Subcutaneous abdominal adipose tissue (tissue), 5 donors: ENCODE results near the gene PDZD2.
"Not testable (repeated sequence)": the region's sequence is repeated elsewhere in the genome, so short reads cannot be mapped to it uniquely, and the experiment has no call there.

Source experiments
- H3K27ac ChIP-seq: one replicate; pipeline ENCODE4 v1.7.0; 2013; ENCODE audit warnings: low read depth, mild to moderate bottlenecking, inconsistent platforms, low read length, moderate library complexity
- H3K27me3 ChIP-seq, 5 donors: one replicate each; pipeline ENCODE4 v1.7.0; 2013; ENCODE audit warnings: low read length in 5 of 5, inconsistent platforms in 1 of 5; ENCODE audit not compliant: control insufficient read depth in 5 of 5, insufficient read depth in 4 of 5
- H3K36me3 ChIP-seq, 5 donors: one replicate each; pipeline ENCODE4 v1.7.0; 2013; ENCODE audit warnings: low read length in 5 of 5; ENCODE audit not compliant: control insufficient read depth in 5 of 5, insufficient read depth in 5 of 5
- H3K4me1 ChIP-seq, 5 donors: one replicate each; pipeline ENCODE4 v1.7.0; 2013; ENCODE audit warnings: low read length in 5 of 5, mild to moderate bottlenecking in 3 of 5, moderate library complexity in 1 of 5; ENCODE audit not compliant: control insufficient read depth in 5 of 5, insufficient read depth in 5 of 5
- H3K4me3 ChIP-seq, 5 donors: one replicate each; pipeline ENCODE4 v1.7.0; 2013; ENCODE audit warnings: low read length in 5 of 5, low read depth in 1 of 5
- H3K9ac ChIP-seq, 5 donors: one replicate each; pipeline ENCODE4 v1.7.0; 2013; ENCODE audit warnings: low read length in 5 of 5, mild to moderate bottlenecking in 4 of 5, moderate library complexity in 3 of 5
- H3K9me3 ChIP-seq, 5 donors: one replicate each; pipeline ENCODE4 v1.7.0; 2013; ENCODE audit warnings: low read length in 5 of 5; ENCODE audit not compliant: control insufficient read depth in 5 of 5
- donor health status: healthy.
- donor health status: healthy.
- donor health status: healthy.
- donor health status: healthy.
- donor health status: healthy.

Gene PDZD2

GRCh38 chr5:31757806-31758205 lies 118.9 kb downstream of the PDZD2 start:
- no peaks in the 10 kb centered on the region for H3K36me3 ChIP-seq
- no peak overlapping the region for H3K4me3 ChIP-seq
- no peaks in the 10 kb centered on the region for H3K27me3 ChIP-seq
- no peaks in the 10 kb centered on the region for H3K4me1 ChIP-seq
- no peak overlapping the region for H3K9ac ChIP-seq
- no peaks in the 10 kb centered on the region for H3K9me3 ChIP-seq
- H3K27ac ChIP-seq, result no peak overlapping the region

GRCh38 chr5:31758803-31759425 lies 120.0 kb downstream of the PDZD2 start:
- Histone ChIP-seq H3K4me3 (no peak overlapping the region), H3K9ac (no peak overlapping the region), H3K27ac (no peak overlapping the region), H3K27me3 (no peaks in the 10 kb centered on the region), H3K4me1 (no peaks in the 10 kb centered on the region), H3K9me3 (no peaks in the 10 kb centered on the region), H3K36me3 (no peaks in the 10 kb centered on the region)

GRCh38 chr5:31759925-31760324 lies 121.0 kb downstream of the PDZD2 start:
- no peaks in the 10 kb centered on the region for H3K36me3 ChIP-seq
- no peaks in the 10 kb centered on the region for H3K27me3 ChIP-seq
- H3K27ac ChIP-seq, result no peak overlapping the region
- H3K9ac ChIP-seq, result no peak overlapping the region
- H3K4me3 ChIP-seq, result no peak overlapping the region
- H3K4me1 ChIP-seq, result no peaks in the 10 kb centered on the region
- no peaks in the 10 kb centered on the region for H3K9me3 ChIP-seq

GRCh38 chr5:31761877-31762276 lies 122.9 kb downstream of the PDZD2 start:
- no peak overlapping the region for H3K9ac ChIP-seq
- no peak overlapping the region for H3K4me3 ChIP-seq
- H3K4me1 ChIP-seq, result no peaks in the 10 kb centered on the region
- H3K27ac ChIP-seq, result no peak overlapping the region
- H3K36me3 ChIP-seq, result no peaks in the 10 kb centered on the region
- no peaks in the 10 kb centered on the region for H3K27me3 ChIP-seq
- H3K9me3 ChIP-seq, result no peaks in the 10 kb centered on the region

GRCh38 chr5:31763424-31763823 lies 124.5 kb downstream of the PDZD2 start:
- H3K4me3 ChIP-seq, result no peak overlapping the region
- H3K9me3 ChIP-seq, result no peaks in the 10 kb centered on the region

GRCh38 chr5:31764687-31765086 lies 125.8 kb downstream of the PDZD2 start:
- not testable (repeated sequence) for H3K9me3 ChIP-seq

More at GRCh38 chr5:31763424-31763823, 124.5 kb downstream of the PDZD2 start:
- no peak overlapping the region for H3K27ac ChIP-seq
- no peaks in the 10 kb centered on the region for H3K27me3 ChIP-seq
- H3K9ac ChIP-seq, result no peak overlapping the region
- no peaks in the 10 kb centered on the region for H3K36me3 ChIP-seq
- peaks cover 0 to 7% (median 3%) of the 10 kb centered on the region in 5 donors for H3K4me1 ChIP-seq

GRCh38 chr5:31767335-31768031 lies 128.6 kb downstream of the PDZD2 start:
- peaks cover 0 to 4% (median 0%) of the 10 kb centered on the region in 5 donors for H3K27me3 ChIP-seq
- H3K4me3 ChIP-seq, result no peak overlapping the region
- peaks cover 0 to 11% (median 4%) of the 10 kb centered on the region in 5 donors for H3K4me1 ChIP-seq
- no peaks in the 10 kb centered on the region for H3K9me3 ChIP-seq
- H3K36me3 ChIP-seq, result no peaks in the 10 kb centered on the region
- no peak overlapping the region for H3K9ac ChIP-seq
- no peak overlapping the region for H3K27ac ChIP-seq

More at GRCh38 chr5:31764687-31765086, 125.8 kb downstream of the PDZD2 start:
- not testable (repeated sequence) for H3K27ac ChIP-seq, H3K27me3 ChIP-seq, H3K9ac ChIP-seq, H3K4me1 ChIP-seq, H3K36me3 ChIP-seq, H3K4me3 ChIP-seq

GRCh38 chr5:31768046-31768445 lies 129.1 kb downstream of the PDZD2 start:
- no peak overlapping the region for H3K27ac ChIP-seq
- peaks cover 0 to 4% (median 0%) of the 10 kb centered on the region in 5 donors for H3K27me3 ChIP-seq
- H3K9me3 ChIP-seq, result no peaks in the 10 kb centered on the region
- H3K4me1 ChIP-seq, result peaks cover 0 to 11% (median 4%) of the 10 kb centered on the region in 5 donors
- H3K9ac ChIP-seq, result no peak overlapping the region
- H3K4me3 ChIP-seq, result no peak overlapping the region
- no peaks in the 10 kb centered on the region for H3K36me3 ChIP-seq

- no peaks in the 10 kb centered on the region for H3K36me3 ChIP-seq
- H3K27ac ChIP-seq, result no peak overlapping the region
- no peak overlapping the region for H3K9ac ChIP-seq
- H3K9me3 ChIP-seq, result no peaks in the 10 kb centered on the region
- H3K4me3 ChIP-seq, result no peak overlapping the region
- H3K4me1 ChIP-seq, result peaks cover 0 to 11% (median 6%) of the 10 kb centered on the region in 5 donors
- peaks cover 0 to 4% (median 0%) of the 10 kb centered on the region in 5 donors for H3K27me3 ChIP-seq
Observed at GRCh38 chr5:31768784-31769183, 129.9 kb downstream of the PDZD2 start.

- Histone ChIP-seq H3K4me3 (no peak overlapping the region), H3K9me3 (no peaks in the 10 kb centered on the region), H3K27me3 (peaks cover 0 to 4% (median 0%) of the 10 kb centered on the region in 5 donors), H3K9ac (no peak overlapping the region), H3K36me3 (no peaks in the 10 kb centered on the region), H3K4me1 (peaks cover 0 to 11% (median 6%) of the 10 kb centered on the region in 5 donors), H3K27ac (no peak overlapping the region)
Observed at GRCh38 chr5:31769530-31769929, 130.6 kb downstream of the PDZD2 start.
